Liver (tissue), 3 donors: ENCODE results near the gene LAG3.

Experiments used
- CTCF ChIP-seq: fragments of 150-350 bp; IDR thresholded peaks from 2 replicates; pipeline ENCODE4 v1.5.1; 2017; ENCODE audit warnings: improper control_type of control experiment, low read depth, low read length; ENCODE audit not compliant: missing input control
- EGR1 ChIP-seq, 2 donors: IDR thresholded peaks; 2 replicates each; pipeline ENCODE4 v1.6.1; 2016 to 2018; ENCODE audit warnings: antibody characterized with exemption in 2 of 2, low read depth in 2 of 2
- FOXA1 ChIP-seq: IDR thresholded peaks from 2 replicates; pipeline ENCODE4 v1.6.1; 2016; ENCODE audit warnings: antibody characterized with exemption
- GABPA ChIP-seq, 2 donors: IDR thresholded peaks in 1 of 2; conservative IDR thresholded peaks in 1 of 2; 2 replicates each; pipeline ENCODE4 v1.6.1; 2016; ENCODE audit warnings: antibody characterized with exemption in 2 of 2, mild to moderate bottlenecking in 1 of 2, moderate library complexity in 1 of 2
- JUND ChIP-seq, 2 donors: IDR thresholded peaks; 2 replicates each; pipeline ENCODE4 v1.6.1; 2016; ENCODE audit warnings: antibody characterized with exemption in 2 of 2
- RAD21 ChIP-seq, 2 donors: IDR thresholded peaks; 2 replicates each; pipeline ENCODE4 v1.6.1; 2016; ENCODE audit warnings: antibody characterized with exemption in 2 of 2, mild to moderate bottlenecking in 2 of 2
- RXRA ChIP-seq, 2 donors: IDR thresholded peaks; 2 replicates each; pipeline ENCODE4 v1.6.1; 2017 to 2018; ENCODE audit warnings: antibody characterized with exemption in 2 of 2, mild to moderate bottlenecking in 1 of 2
- TAF1 ChIP-seq: conservative IDR thresholded peaks from 2 replicates; pipeline ENCODE4 v1.6.1; 2016; ENCODE audit warnings: antibody characterized with exemption, mild to moderate bottlenecking
- YY1 ChIP-seq: IDR thresholded peaks from 2 replicates; pipeline ENCODE4 v1.6.1; 2016; ENCODE audit warnings: antibody characterized with exemption, mild to moderate bottlenecking
- TF ChIP-seq, protein P1 (sequence below): IDR thresholded peaks from 2 replicates; pipeline ENCODE4 v1.6.1; 2016; ENCODE audit warnings: antibody characterized with exemption
- TF ChIP-seq, protein P2 (sequence below): IDR thresholded peaks from 2 replicates; pipeline ENCODE4 v1.6.1; 2016; ENCODE audit warnings: antibody characterized with exemption
- donor health status: healthy.
- donor health status: healthy.

GRCh38 chr12:6820166-6820565 lies 47.8 kb downstream of the LAG3 start:
- TF ChIP-seq, protein P1, sequence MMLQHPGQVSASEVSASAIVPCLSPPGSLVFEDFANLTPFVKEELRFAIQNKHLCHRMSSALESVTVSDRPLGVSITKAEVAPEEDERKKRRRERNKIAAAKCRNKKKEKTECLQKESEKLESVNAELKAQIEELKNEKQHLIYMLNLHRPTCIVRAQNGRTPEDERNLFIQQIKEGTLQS: no peak
- no peak for TF ChIP-seq CTCF
- TF ChIP-seq, protein P2, sequence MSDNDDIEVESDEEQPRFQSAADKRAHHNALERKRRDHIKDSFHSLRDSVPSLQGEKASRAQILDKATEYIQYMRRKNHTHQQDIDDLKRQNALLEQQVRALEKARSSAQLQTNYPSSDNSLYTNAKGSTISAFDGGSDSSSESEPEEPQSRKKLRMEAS: no peak
- no peak for TF ChIP-seq JUND (IDR thresholded peaks at IDR 0.05)
- no peak for TF ChIP-seq RAD21 (IDR thresholded peaks at IDR 0.05)
- TF ChIP-seq TAF1: no peak
- no peak for TF ChIP-seq YY1
- TF ChIP-seq RXRA (IDR thresholded peaks at IDR 0.05): no peak
- TF ChIP-seq FOXA1: no peak
- TF ChIP-seq GABPA (IDR thresholded peaks at IDR 0.05 in 1 of 2, conservative IDR thresholded peaks at IDR 0.05 in 1 of 2): no peak
- no peak for TF ChIP-seq EGR1 (IDR thresholded peaks at IDR 0.05; ENCODE audit: low read depth in 2 of 2)
